UCSD-AML1 (cell line): ENCODE results near the gene GRM3.

Source experiments
- DNase-seq: peaks from one replicate; lab custom pipeline; 2025; ENCODE audit not compliant: unreplicated experiment; lab: John Stamatoyannopoulos, UW

The GRM3 gene

DNA sequence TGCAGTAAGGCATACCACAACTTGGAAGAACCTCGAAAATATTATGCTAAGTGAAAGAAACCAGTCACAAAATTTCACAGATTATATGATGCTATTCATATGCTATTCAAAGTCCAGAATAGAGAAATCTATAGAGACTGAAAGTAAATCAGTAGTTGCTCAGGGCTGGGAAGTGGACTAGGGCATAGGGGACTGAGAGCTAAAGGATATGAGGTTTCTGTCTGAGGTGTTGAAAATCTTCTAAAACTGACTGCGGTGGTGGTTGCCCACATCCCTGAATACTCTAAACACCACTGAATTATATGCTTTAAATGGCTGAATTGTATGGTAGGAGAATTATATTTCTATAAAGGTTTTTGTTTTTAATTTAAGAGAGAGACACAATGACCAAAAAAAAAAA, 254.5 kb downstream of the GRM3 start:
- no peak for DNase-seq

DNA sequence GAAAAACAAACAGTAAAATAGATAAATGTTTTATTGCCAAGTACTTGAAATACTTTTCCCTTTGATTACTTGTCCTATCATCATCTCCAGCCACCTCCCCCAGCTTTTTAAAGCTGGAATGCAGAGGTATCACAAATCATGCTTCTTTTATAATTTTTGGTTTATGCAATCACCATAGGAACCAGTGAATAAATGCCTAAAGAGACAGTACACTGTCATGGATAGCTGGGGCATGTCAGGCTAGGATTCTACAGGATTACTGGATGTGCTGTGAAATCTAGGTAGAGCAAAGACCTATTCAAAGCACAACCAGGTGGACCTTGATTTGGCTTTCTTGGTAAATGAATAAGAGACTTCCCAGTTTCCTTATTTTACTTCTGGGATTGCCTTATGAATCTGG, 257.2 kb downstream of the GRM3 start:
- DNase-seq: no peak

- DNase-seq: no peak
These were observed 261.5 kb downstream of the GRM3 start for GRCh38 chr7:86904949-86905834.

DNA sequence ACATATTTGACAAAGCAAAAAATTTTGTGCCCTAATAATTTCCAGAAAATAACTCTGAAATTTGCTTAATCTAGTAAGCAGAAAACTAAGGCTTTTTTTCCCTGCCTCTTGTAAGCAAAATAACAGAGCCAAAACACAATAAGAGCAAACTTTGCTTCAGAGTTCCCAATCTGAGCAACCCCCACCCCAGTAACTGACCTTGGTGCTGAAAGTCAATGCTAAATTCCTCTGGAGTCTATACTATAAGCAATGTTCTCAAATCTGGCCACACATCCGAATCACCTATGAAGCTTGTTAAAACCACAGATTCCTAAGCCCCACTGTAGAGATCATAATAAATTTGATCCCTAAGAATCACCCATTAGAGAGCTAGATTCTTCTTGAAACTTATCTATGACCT, 265.2 kb downstream of the GRM3 start:
- no peak for DNase-seq

DNA sequence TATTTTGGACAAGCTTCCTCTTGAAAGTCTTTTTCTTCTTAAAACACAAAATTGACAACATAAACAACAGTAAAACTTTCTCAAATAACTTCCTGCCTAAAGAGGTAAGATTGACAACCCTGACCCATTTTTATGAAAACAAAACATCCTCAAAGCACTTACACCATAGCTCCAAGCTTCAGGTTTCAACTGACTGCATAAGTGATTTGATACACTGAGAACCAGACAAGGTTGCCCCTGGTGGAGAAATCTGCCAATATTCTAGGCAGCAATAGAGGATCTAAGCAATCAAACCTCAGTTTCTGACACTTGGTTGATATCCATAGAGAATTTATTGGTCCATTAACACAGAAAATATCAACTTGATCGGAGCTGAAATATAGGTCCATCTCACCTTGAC, 267.9 kb downstream of the GRM3 start:
- no peak for DNase-seq

GRCh38 chr7:86913709-86914108, 270.0 kb downstream of the GRM3 start:
- no peak for DNase-seq
